Stimulated activated CD8-positive, alpha-beta memory T cell treated with anti-CD3 and anti-CD28 coated beads, Interleukin-15, amount 100 ng/mL, for 48 hours (primary cell): Measurements from ENCODE around the gene DNM1L.
"Not testable (repeated sequence)": the region's sequence is repeated elsewhere in the genome, so short reads cannot be mapped to it uniquely, and the experiment has no call there.

Experiments
- DNase-seq, 2 donors: peaks; one replicate each; pipeline ENCODE4 v3.0.0-alpha.2; 2020; ENCODE audit warnings: low read depth in 2 of 2

The DNM1L gene

GRCh38 chr12:32697445-32697844, 18.3 kb downstream of the DNM1L start:
- DNase-seq = no peak

- no peak for DNase-seq
These were observed 19.2 kb downstream of the DNM1L start for GRCh38 chr12:32698285-32698684.

DNA sequence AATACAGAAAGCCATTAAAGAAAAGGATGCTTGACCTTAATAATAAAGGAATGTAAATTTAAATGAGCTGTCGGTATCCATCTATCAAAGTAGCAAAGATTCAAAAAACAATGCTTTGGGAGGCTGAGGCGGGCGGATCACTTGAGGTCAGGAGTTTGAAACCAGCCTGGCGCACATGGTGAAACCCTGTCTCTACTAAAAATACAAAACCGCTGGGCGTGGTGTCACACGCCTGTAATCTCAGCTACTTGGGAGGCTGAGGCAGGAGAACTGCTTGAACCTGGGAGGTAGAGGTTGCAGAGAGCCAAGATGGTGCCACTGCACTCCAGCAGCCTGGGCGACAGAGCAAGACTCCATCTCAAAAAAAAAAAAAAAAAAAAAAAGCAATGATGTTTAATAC, 20.3 kb downstream of the DNM1L start:
- DNase-seq = not testable (repeated sequence)

- no peak for DNase-seq
These were observed 23.4 kb downstream of the DNM1L start for GRCh38 chr12:32702473-32702872.

- DNase-seq = no peak
These were observed 23.8 kb downstream of the DNM1L start for GRCh38 chr12:32702946-32703345.

DNA sequence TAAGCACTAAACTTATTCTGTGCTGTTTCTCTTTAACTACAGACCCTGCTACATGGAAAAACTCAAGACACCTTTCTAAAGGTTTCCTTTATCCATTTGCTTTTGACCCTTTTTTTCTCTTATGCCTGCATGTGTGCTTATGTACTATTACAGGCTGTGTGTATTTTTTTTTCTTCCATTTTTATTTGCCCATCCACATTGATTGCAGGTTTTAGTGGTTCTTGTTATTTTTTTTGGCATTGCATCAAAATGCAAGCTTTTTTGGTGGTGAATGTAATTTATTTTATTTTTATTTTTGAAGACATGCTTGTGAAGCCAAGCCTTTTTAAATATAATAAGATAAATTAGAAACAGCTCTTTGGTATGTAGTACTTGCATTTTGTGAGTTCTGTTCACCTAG, 26.7 kb downstream of the DNM1L start:
- DNase-seq = no peak

DNA sequence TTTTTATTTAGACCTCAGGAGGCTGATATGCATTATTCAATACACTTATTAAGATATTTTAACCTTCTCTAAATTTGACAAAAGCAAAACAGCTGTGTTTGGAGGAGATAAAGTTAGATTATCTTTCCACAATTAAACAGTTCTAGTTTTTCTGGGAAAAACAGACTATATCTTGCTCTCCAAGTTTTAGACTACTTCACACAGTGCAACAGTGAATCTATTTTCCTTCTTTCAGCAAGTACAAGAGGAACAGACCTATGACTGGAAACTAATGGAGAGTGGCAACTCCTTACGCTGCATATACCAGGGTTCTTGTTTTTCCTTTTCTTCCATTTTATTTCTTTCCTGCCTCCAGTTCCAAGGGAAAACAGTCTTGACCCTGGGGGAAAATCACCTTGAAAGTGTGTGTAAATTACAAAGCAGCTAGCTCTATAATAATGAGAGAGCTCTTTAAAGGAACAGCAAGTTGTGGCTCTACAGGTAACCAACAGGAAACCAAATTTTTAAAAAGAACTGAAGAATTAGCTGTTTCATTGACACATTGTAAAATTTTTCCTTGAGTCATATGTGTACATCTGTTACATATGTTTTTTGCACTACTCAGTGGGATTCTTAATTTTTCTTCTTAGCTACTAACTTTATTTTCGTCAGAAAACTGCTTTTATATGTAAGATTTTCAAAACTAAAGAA, 27.4 kb downstream of the DNM1L start:
- DNase-seq = no peak

GRCh38 chr12:32708926-32709325, 29.8 kb downstream of the DNM1L start:
- no peak for DNase-seq

DNA sequence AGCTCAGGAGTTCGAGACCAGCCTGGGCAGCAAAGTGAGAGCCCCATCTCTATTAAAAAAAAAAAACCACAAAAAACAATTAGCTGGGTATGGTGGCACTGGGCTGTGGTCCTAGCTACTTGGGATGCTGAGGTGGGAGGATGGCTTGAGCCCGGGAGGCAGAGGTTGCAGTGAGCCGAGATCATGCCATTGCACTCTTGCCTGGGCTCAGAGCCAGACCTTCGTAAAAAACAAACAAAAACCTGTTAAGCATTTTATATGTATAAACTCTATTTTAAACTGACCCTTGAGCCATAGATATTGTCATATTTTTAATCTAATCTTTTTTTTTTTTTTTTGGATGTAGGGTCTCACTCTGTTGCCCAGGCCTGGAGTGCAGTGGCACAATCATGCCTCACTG, 35.7 kb downstream of the DNM1L start:
- DNase-seq = no peak

DNA sequence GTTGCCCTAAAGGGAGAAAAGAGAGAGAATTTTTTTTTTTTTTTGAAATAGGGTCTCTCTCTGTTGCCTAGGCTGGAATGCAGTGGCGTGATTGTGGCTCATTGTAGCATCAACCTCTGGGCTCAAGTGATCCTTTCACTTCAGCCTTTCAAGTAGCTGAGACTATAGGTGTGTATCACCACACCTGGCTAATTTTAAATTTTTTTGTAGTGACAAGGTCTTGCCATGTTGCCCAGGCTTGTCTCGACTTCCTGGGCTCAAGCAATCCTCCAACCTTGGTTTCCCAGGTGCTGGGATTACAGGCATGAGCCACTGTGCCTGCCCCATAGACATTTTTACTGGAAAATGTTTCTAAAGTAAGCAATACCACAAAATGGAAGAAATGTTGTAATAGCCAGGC, 39.8 kb downstream of the DNM1L start:
- no peak for DNase-seq

- not testable (repeated sequence) for DNase-seq
These were observed 46.2 kb downstream of the DNM1L start for GRCh38 chr12:32725308-32725707.

- no peak for DNase-seq
These were observed 47.2 kb downstream of the DNM1L start for GRCh38 chr12:32726286-32726685.

- DNase-seq = no peak
These were observed 48.1 kb downstream of the DNM1L start for GRCh38 chr12:32727237-32727636.

- no peak for DNase-seq
These were observed 55.9 kb downstream of the DNM1L start for GRCh38 chr12:32734952-32735351.

GRCh38 chr12:32736445-32736844, 57.3 kb downstream of the DNM1L start:
- DNase-seq = no peak

GRCh38 chr12:32737715-32738114, 58.6 kb downstream of the DNM1L start:
- DNase-seq = no peak

DNA sequence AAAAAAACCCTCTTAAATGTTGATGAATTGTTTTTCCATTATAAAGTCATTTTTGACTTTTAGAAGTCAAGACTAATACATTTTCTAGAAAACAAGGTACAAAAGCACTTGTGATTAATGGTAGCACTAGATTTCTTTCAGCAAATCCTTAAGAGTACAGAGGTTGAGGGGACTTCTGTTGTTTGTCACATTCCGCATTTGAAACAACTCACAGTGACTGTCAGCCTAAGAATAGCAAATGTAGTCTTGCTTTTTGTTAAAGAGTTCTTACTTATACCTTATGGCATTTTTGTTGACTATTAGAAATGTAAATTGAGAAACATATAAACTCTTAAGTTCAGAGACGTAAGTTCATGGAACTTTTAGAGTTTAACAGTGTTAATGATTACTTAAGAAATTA, 60.2 kb downstream of the DNM1L start:
- DNase-seq = no peak

DNA sequence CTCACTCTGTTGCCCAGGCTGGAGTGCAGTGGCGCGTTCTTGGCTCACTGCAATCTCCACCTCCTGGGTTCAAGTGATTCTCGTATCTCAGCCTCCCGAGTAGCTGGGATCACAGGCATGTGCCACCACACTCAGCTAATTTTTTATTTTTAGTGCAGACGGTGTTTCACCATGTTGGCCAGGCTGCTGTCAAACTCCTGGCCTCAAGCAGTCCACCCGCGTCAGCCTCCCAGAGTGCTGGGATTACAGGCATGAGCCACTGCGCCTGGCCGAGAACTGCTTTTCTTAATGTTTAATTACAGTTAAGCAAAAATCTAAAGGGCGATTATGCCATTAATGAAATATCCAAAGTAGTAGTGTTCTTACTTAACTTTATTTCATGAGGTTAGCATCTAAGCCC, 63.0 kb downstream of the DNM1L start:
- no peak for DNase-seq

DNA sequence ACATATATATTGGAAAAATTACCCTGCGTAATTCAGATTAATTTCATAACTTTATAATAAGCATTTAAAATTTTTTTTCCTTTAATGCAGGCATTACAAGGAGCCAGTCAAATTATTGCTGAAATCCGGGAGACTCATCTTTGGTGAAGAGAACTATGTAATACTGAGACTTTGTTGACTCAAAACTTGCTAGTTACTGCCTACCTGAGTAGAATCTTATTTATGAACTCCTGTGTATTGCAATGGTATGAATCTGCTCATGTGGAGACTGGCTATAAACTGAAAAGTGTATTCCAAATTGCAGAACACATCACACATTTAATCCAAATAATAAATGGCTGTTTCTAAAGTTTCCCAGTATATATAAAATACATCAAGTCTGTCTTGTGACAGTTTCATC, 64.2 kb downstream of the DNM1L start:
- DNase-seq = no peak

- no peak for DNase-seq
These were observed 74.5 kb downstream of the DNM1L start for GRCh38 chr12:32753605-32754004.

GRCh38 chr12:32754111-32754510, 75.0 kb downstream of the DNM1L start:
- DNase-seq = no peak

DNA sequence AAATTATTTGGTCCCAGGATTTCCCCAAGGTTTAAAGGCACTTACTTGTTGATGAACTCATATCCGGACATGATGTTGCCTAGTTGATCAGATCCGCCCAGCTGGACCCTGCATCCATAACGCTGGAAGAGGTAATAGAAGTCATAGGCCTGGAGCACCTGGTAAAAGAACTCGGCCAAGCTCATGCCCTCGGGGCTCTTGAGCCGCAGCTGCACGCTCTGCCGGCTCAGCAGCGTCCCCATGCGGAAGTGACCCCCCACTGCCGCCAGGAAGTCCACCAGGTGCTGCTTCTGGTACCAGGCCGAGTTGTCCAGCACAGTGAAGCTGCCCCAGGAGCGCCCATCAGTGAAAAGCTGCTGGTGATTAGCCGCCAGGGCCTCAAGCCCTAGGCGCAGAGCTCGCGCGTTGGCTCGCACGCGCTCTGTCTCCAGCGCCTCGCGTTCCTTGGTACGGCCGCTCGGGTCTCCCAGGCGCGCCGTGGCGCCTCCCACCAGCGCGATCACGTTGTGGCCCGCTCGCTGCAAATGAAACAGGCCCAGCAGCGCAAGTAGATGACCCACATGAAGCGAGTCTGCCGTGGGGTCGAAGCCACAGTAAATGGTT, 76.1 kb downstream of the DNM1L start:
- peak; percentile 56 to 68 for DNase-seq

DNA sequence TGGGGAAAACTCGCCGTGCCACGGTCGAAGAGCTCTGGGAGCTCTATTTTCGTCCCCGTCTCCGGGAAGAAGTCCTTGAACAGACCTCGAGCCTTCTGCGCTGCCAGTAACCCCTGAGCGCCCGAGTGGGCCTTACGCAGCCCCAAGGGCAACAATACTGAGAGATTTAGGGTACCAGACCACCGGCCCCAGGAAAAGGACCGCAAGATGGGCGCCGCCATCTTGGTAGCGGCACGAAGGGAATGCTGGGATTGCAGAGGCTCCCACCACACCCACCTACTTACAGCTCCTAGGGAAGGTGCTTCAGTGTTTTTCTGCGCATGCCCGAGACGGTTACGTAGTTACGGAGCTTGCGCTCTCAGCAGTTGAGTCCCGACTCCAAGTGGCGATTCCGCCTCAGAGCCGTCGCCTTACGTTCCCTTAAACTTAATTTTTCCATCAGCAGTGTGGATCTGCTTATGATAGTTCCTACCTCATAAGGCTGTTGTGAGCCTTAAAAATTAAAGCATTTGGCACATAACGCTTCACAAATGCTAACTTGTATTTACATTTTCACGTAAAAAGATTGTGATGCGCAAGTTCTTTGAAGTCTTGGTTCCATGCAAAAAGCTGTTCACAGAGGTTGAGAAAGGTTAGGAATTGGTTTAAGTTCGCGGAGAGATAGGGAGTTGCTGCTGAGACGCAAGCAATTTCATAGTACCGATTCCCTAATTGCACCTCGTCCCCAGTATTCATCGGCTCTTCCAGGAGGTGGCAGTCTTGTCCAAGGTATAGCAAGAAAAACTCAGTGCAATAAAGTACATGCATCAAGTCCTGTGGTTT, 76.8 kb downstream of the DNM1L start, which contains the start of gene YARS2:
TSS of gene YARS2 (minus strand) at position 244 of the 822 bp plus-strand sequence. CDS start at position 221, 23 bp downstream.
- peak; percentile 81 to 83 for DNase-seq
